Measurements from ENCODE around the gene DISP2. TPM values are rescaled to one million over a fixed set of nuclear protein-coding genes. Genes with fewer than 3 reads are reported as not detected.

Gene DISP2
- total and polyA plus RNA-seq, 9 donors = 0.20 to 4.3 (median 1.1) TPM

GRCh38 chr15:40389824-40390595, 32.0 kb downstream of the DISP2 start:
- DNase-seq = no peak
- H3K27ac ChIP-seq (ENCODE audit: low read length) = no peak overlapping the region
- WGBS (ENCODE audit: insufficient coverage) = 100% methylated on average over 1 of the region's 2 CpGs
- H3K9me3 ChIP-seq (replicated peaks; ENCODE audit: control insufficient read depth, low read depth, low read length) = no peaks in the 10 kb centered on the region
- H3K27me3 ChIP-seq (ENCODE audit: control insufficient read depth, insufficient read depth, low read length) = no peaks in the 10 kb centered on the region
- no peak overlapping the region for H3K4me3 ChIP-seq (ENCODE audit: low read length)
- no peaks in the 10 kb centered on the region for H3K4me1 ChIP-seq (ENCODE audit: control insufficient read depth, insufficient read depth, low read length)
- H3K36me3 ChIP-seq (ENCODE audit: control insufficient read depth, insufficient read depth, low read length) = peaks cover 47% of the 10 kb centered on the region

- no peak for DNase-seq
- no peaks in the 10 kb centered on the region for H3K4me1 ChIP-seq (ENCODE audit: control insufficient read depth, insufficient read depth, low read length)
- WGBS (ENCODE audit: insufficient coverage) = no CpG with 5 or more reads among the region's 4 CpGs
- no peak overlapping the region for H3K4me3 ChIP-seq (ENCODE audit: low read length)
- H3K9me3 ChIP-seq (replicated peaks; ENCODE audit: control insufficient read depth, low read depth, low read length) = no peaks in the 10 kb centered on the region
- no peak overlapping the region for H3K27ac ChIP-seq (ENCODE audit: low read length)
- no peaks in the 10 kb centered on the region for H3K27me3 ChIP-seq (ENCODE audit: control insufficient read depth, insufficient read depth, low read length)
- H3K36me3 ChIP-seq (ENCODE audit: control insufficient read depth, insufficient read depth, low read length) = peaks cover 31% of the 10 kb centered on the region
These were observed 35.2 kb downstream of the DISP2 start for GRCh38 chr15:40392986-40393948.

GRCh38 chr15:40397688-40398412, 39.8 kb downstream of the DISP2 start:
- Histone ChIP-seq H3K4me3 (ENCODE audit: low read length) (no peak overlapping the region), H3K36me3 (ENCODE audit: control insufficient read depth, insufficient read depth, low read length) (peaks cover 11% of the 10 kb centered on the region), H3K27me3 (ENCODE audit: control insufficient read depth, insufficient read depth, low read length) (no peaks in the 10 kb centered on the region), H3K9me3 (replicated peaks; ENCODE audit: control insufficient read depth, low read depth, low read length) (no peaks in the 10 kb centered on the region), H3K27ac (ENCODE audit: low read length) (no peak overlapping the region), H3K4me1 (ENCODE audit: control insufficient read depth, insufficient read depth, low read length) (no peaks in the 10 kb centered on the region)
- WGBS (ENCODE audit: insufficient coverage) = 90% methylated on average over 3 of the region's 8 CpGs
- DNase-seq = no peak

- no peak overlapping the region for H3K4me3 ChIP-seq (ENCODE audit: low read length)
- no peaks in the 10 kb centered on the region for H3K4me1 ChIP-seq (ENCODE audit: control insufficient read depth, insufficient read depth, low read length)
- H3K9me3 ChIP-seq (replicated peaks; ENCODE audit: control insufficient read depth, low read depth, low read length) = no peaks in the 10 kb centered on the region
- H3K27ac ChIP-seq (ENCODE audit: low read length) = no peak overlapping the region
- peaks cover 9% of the 10 kb centered on the region for H3K36me3 ChIP-seq (ENCODE audit: control insufficient read depth, insufficient read depth, low read length)
- DNase-seq = peak; percentile 70
- 95% methylated on average over 4 of the region's 4 CpGs for WGBS (ENCODE audit: insufficient coverage)
- no peaks in the 10 kb centered on the region for H3K27me3 ChIP-seq (ENCODE audit: control insufficient read depth, insufficient read depth, low read length)
These were observed 40.4 kb downstream of the DISP2 start for GRCh38 chr15:40398413-40398873.

- H3K4me3 ChIP-seq (ENCODE audit: low read length) = no peak overlapping the region
- no peak for DNase-seq
- WGBS (ENCODE audit: insufficient coverage) = 89% methylated on average over 4 of the region's 7 CpGs
- H3K27me3 ChIP-seq (ENCODE audit: control insufficient read depth, insufficient read depth, low read length) = no peaks in the 10 kb centered on the region
- H3K27ac ChIP-seq (ENCODE audit: low read length) = no peak overlapping the region
- no peaks in the 10 kb centered on the region for H3K9me3 ChIP-seq (replicated peaks; ENCODE audit: control insufficient read depth, low read depth, low read length)
- no peaks in the 10 kb centered on the region for H3K4me1 ChIP-seq (ENCODE audit: control insufficient read depth, insufficient read depth, low read length)
- peaks cover 6% of the 10 kb centered on the region for H3K36me3 ChIP-seq (ENCODE audit: control insufficient read depth, insufficient read depth, low read length)
These were observed 41.4 kb downstream of the DISP2 start for GRCh38 chr15:40399370-40399769.

- DNase-seq = peak; percentile 97
- Histone ChIP-seq H3K9me3 (replicated peaks; ENCODE audit: control insufficient read depth, low read depth, low read length) (no peaks in the 10 kb centered on the region), H3K36me3 (ENCODE audit: control insufficient read depth, insufficient read depth, low read length) (peaks cover 22% of the 10 kb centered on the region), H3K27me3 (ENCODE audit: control insufficient read depth, insufficient read depth, low read length) (no peaks in the 10 kb centered on the region), H3K4me1 (ENCODE audit: control insufficient read depth, insufficient read depth, low read length) (peaks cover 14% of the 10 kb centered on the region), H3K4me3 (ENCODE audit: low read length) (peak within 1 kb of the TSS; percentile 93), H3K27ac (ENCODE audit: low read length) (peak within 1 kb of the TSS; percentile 71)
- WGBS (ENCODE audit: insufficient coverage) = under 1% methylated on average over 50 of the region's 54 CpGs
These were observed 47.7 kb downstream of the DISP2 start, which contains the start of gene IVD for GRCh38 chr15:40405501-40406381. TSS of gene IVD (plus strand) at chr15:40405795. CDS start at chr15:40405828, 33 bp downstream.

- Histone ChIP-seq H3K4me1 (ENCODE audit: control insufficient read depth, insufficient read depth, low read length) (peaks cover 14% of the 10 kb centered on the region), H3K27ac (ENCODE audit: low read length) (no peak overlapping the region), H3K27me3 (ENCODE audit: control insufficient read depth, insufficient read depth, low read length) (no peaks in the 10 kb centered on the region), H3K4me3 (ENCODE audit: low read length) (no peak overlapping the region), H3K9me3 (replicated peaks; ENCODE audit: control insufficient read depth, low read depth, low read length) (no peaks in the 10 kb centered on the region), H3K36me3 (ENCODE audit: control insufficient read depth, insufficient read depth, low read length) (peaks cover 39% of the 10 kb centered on the region)
- no peak for DNase-seq
- 81% methylated on average over 7 of the region's 8 CpGs for WGBS (ENCODE audit: insufficient coverage)
These were observed 49.4 kb downstream of the DISP2 start for GRCh38 chr15:40407330-40407990.

- peaks cover 14% of the 10 kb centered on the region for H3K4me1 ChIP-seq (ENCODE audit: control insufficient read depth, insufficient read depth, low read length)
- WGBS (ENCODE audit: insufficient coverage) = 74% methylated on average over 3 of the region's 3 CpGs
- peaks cover 58% of the 10 kb centered on the region for H3K36me3 ChIP-seq (ENCODE audit: control insufficient read depth, insufficient read depth, low read length)
- H3K4me3 ChIP-seq (ENCODE audit: low read length) = no peak overlapping the region
- H3K9me3 ChIP-seq (replicated peaks; ENCODE audit: control insufficient read depth, low read depth, low read length) = no peaks in the 10 kb centered on the region
- DNase-seq = no peak
- no peak overlapping the region for H3K27ac ChIP-seq (ENCODE audit: low read length)
- no peaks in the 10 kb centered on the region for H3K27me3 ChIP-seq (ENCODE audit: control insufficient read depth, insufficient read depth, low read length)
These were observed 51.3 kb downstream of the DISP2 start for GRCh38 chr15:40409366-40409765.

GRCh38 chr15:40410476-40410875, 52.5 kb downstream of the DISP2 start:
- Histone ChIP-seq H3K36me3 (ENCODE audit: control insufficient read depth, insufficient read depth, low read length) (peaks cover 70% of the 10 kb centered on the region), H3K27ac (ENCODE audit: low read length) (no peak overlapping the region), H3K27me3 (ENCODE audit: control insufficient read depth, insufficient read depth, low read length) (no peaks in the 10 kb centered on the region), H3K4me1 (ENCODE audit: control insufficient read depth, insufficient read depth, low read length) (peaks cover 12% of the 10 kb centered on the region), H3K9me3 (replicated peaks; ENCODE audit: control insufficient read depth, low read depth, low read length) (no peaks in the 10 kb centered on the region), H3K4me3 (ENCODE audit: low read length) (no peak overlapping the region)
- DNase-seq = no peak
- 100% methylated on average over 1 of the region's 11 CpGs for whole genome bisulfite sequencing (ENCODE audit: insufficient coverage)
